Fibroblast of skin of scalp (primary cell): ENCODE measurements around the gene PARD3B.
A peak's percentile ranks its signal among the peaks of the same experiment; 100 is the strongest.

Source experiments
- DNase-seq: peaks from one replicate; pipeline ENCODE4 v3.0.0-alpha.2; 2013

The PARD3B gene

GRCh38 chr2:205435970-205436369 lies 890.7 kb downstream of the PARD3B start:
- DNase-seq = no peak

GRCh38 chr2:205438241-205438640 lies 893.0 kb downstream of the PARD3B start:
- DNase-seq = peak; percentile 27

- DNase-seq = no peak
Observed at GRCh38 chr2:205439621-205440020, 894.3 kb downstream of the PARD3B start.

GRCh38 chr2:205441524-205441923 lies 896.2 kb downstream of the PARD3B start:
- no peak for DNase-seq

- no peak for DNase-seq
Observed at GRCh38 chr2:205448189-205448588, 902.9 kb downstream of the PARD3B start.

- no peak for DNase-seq
Observed at GRCh38 chr2:205451901-205452512, 906.7 kb downstream of the PARD3B start.

GRCh38 chr2:205453202-205453601 lies 907.9 kb downstream of the PARD3B start:
- no peak for DNase-seq

GRCh38 chr2:205456682-205457081 lies 911.4 kb downstream of the PARD3B start:
- DNase-seq = no peak

- DNase-seq = no peak
Observed at GRCh38 chr2:205460217-205460616, 914.9 kb downstream of the PARD3B start.

GRCh38 chr2:205461169-205461568 lies 915.9 kb downstream of the PARD3B start:
- DNase-seq = no peak

GRCh38 chr2:205461678-205462665 lies 916.7 kb downstream of the PARD3B start:
- DNase-seq = no peak

GRCh38 chr2:205462681-205463345 lies 917.5 kb downstream of the PARD3B start:
- no peak for DNase-seq

GRCh38 chr2:205463466-205464025 lies 918.3 kb downstream of the PARD3B start:
- DNase-seq = no peak

GRCh38 chr2:205464681-205465080 lies 919.4 kb downstream of the PARD3B start:
- no peak for DNase-seq

- no peak for DNase-seq
Observed at GRCh38 chr2:205465791-205466190, 920.5 kb downstream of the PARD3B start.

GRCh38 chr2:205471776-205472175 lies 926.5 kb downstream of the PARD3B start:
- no peak for DNase-seq

GRCh38 chr2:205473791-205474190 lies 928.5 kb downstream of the PARD3B start:
- DNase-seq = no peak

GRCh38 chr2:205474741-205475415 lies 929.6 kb downstream of the PARD3B start:
- DNase-seq = peak; percentile 78

- no peak for DNase-seq
Observed at GRCh38 chr2:205475416-205475768, 930.1 kb downstream of the PARD3B start.

- no peak for DNase-seq
Observed at GRCh38 chr2:205477016-205477705, 931.9 kb downstream of the PARD3B start.

GRCh38 chr2:205481861-205482260 lies 936.6 kb downstream of the PARD3B start:
- no peak for DNase-seq
